Effector memory CD4-positive, alpha-beta T cell (primary cell): ENCODE results near the gene KLHL29.

Experiments used
- DNase-seq, 3 donors: peaks; one replicate each; pipeline ENCODE4 v3.0.0-alpha.2; 2020
- H3K27ac ChIP-seq: 2 replicates; pipeline ENCODE4 v1.7.0; 2013; ENCODE audit warnings: mild to moderate bottlenecking, low read length, moderate library complexity; ENCODE audit not compliant: insufficient read depth, poor library complexity, severe bottlenecking
- H3K27me3 ChIP-seq: replicated peaks from 2 replicates; pipeline ENCODE4 v1.7.0; 2013; ENCODE audit warnings: mild to moderate bottlenecking, low read length; ENCODE audit not compliant: insufficient read depth, control insufficient read depth, poor library complexity, severe bottlenecking
- H3K36me3 ChIP-seq: 2 replicates; pipeline ENCODE4 v1.7.0; 2013; ENCODE audit warnings: mild to moderate bottlenecking, low read length, moderate library complexity; ENCODE audit not compliant: control insufficient read depth, insufficient read depth
- H3K4me1 ChIP-seq: 2 replicates; pipeline ENCODE4 v1.7.0; 2013; ENCODE audit warnings: low read length, mild to moderate bottlenecking; ENCODE audit not compliant: control insufficient read depth, insufficient read depth, poor library complexity, severe bottlenecking
- H3K4me3 ChIP-seq: 2 replicates; pipeline ENCODE4 v1.7.0; 2013; ENCODE audit warnings: low read length, low read depth, mild to moderate bottlenecking; ENCODE audit not compliant: insufficient read depth, poor library complexity, severe bottlenecking
- H3K9me3 ChIP-seq: 2 replicates; pipeline ENCODE4 v1.7.0; 2013; ENCODE audit warnings: mild to moderate bottlenecking, low read length, moderate library complexity; ENCODE audit not compliant: control insufficient read depth

The KLHL29 gene

GRCh38 chr2:23477392-23477791 is 92.4 kb downstream of the KLHL29 start:
- Histone ChIP-seq H3K4me3 (no peak overlapping the region), H3K27me3 (no peaks in the 10 kb centered on the region), H3K27ac (no peak overlapping the region), H3K4me1 (no peaks in the 10 kb centered on the region), H3K9me3 (no peaks in the 10 kb centered on the region), H3K36me3 (no peaks in the 10 kb centered on the region)
- no peak for DNase-seq

DNA sequence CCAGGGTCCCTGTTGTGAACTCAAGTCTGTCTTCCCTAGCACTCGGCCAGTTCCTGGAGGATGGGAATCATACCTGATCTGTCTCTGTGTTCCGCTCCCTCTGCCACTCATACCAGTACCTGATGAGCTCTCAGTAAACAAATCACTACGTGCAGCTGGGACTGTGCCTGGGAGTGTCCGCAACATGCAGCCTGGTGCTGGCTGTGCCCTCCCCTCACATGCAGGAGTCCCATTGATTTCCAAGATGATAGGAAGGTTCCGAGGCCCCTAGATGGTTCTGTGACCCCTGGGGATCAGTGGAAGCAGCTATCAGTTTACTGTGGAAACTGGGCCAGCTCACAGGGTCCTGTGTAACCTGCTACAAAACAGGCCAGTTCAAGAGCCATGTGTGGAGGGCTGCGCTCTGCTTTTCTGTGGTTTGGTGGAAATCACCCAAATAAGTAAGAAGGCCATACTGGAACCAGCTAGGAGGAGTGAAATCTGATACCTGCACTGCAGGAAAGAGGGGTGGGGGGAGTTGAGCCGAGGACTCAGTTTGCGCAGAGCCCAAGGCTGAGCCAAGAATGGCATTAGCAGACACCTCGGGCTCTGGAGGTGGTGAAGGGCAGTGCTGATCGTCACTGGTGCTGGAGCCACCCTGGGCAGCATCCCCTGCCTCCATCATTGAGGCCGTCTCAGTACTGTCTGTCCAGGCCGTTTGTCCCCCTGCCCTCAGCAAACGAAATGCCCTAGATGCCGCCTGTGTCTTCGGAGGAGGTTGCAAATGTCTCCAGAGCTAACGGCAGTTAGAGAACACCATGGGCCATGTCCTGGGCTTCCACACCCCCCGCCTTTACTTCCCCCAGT is 93.3 kb downstream of the KLHL29 start:
- Histone ChIP-seq H3K4me1 (no peaks in the 10 kb centered on the region), H3K9me3 (no peaks in the 10 kb centered on the region), H3K36me3 (no peaks in the 10 kb centered on the region), H3K27me3 (no peaks in the 10 kb centered on the region), H3K4me3 (no peak overlapping the region), H3K27ac (no peak overlapping the region)
- DNase-seq = no peak

DNA sequence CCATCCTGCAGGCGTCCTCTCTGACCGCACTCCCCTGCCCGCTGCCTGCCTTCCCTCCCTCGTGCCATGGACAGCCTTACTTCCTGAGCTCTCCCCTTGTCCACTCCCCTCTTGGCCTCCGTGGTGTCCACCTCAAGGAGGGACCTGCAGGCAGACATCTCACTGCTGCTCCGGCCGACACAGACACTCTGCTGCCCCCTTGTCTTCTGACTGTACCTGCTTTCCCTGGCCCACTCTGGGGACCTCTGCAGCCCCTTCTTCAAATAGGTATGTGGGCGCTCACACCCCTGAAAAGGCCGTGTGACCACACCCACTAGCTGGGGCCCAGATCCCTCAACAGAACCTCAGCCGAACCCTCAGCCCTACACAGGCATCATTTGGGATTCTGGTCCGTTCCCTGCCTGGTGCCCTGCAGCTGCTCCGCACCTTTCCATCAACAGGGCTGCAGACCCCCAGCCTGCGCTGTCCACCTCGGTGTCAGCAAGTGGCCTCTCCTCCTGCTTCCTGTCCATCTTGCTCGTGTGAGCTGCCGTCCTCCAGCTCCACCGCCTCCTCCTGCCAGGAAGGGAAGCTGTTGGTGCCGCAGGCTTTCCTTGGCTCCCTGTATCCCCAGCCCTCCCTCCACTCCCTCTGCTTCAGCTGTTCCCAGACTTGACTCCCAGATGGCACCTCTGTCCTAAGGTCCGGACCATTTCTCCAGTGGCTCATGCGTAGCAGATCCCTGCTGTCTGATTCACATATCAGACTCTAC is 94.1 kb downstream of the KLHL29 start:
- DNase-seq = no peak
- no peaks in the 10 kb centered on the region for H3K4me1 ChIP-seq
- H3K27ac ChIP-seq = no peak overlapping the region
- H3K9me3 ChIP-seq = no peaks in the 10 kb centered on the region
- H3K36me3 ChIP-seq = no peaks in the 10 kb centered on the region
- no peaks in the 10 kb centered on the region for H3K27me3 ChIP-seq
- no peak overlapping the region for H3K4me3 ChIP-seq

GRCh38 chr2:23480957-23481797 is 96.2 kb downstream of the KLHL29 start:
- H3K4me3 ChIP-seq = no peak overlapping the region
- H3K36me3 ChIP-seq = no peaks in the 10 kb centered on the region
- no peaks in the 10 kb centered on the region for H3K9me3 ChIP-seq
- no peak for DNase-seq
- H3K4me1 ChIP-seq = no peaks in the 10 kb centered on the region
- no peaks in the 10 kb centered on the region for H3K27me3 ChIP-seq
- no peak overlapping the region for H3K27ac ChIP-seq

DNA sequence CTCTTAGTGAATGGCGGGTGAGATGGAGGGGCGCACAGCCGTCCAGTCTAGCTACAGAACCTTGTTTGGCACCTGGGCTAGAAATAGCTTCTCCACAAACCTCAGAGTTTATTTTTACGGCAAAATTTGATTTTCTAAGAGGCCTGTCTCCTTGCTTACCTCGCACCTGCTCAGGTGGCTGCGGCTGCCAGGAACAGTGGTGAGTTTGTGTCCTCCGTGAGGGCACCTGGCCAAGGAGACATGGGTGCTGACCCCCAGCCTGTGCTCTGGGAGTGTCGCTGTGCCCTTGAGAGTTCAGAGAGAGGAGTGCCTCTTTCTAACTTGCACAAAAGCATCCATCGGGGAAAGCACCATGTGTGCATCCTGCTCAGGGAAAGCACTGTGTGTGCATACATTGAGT is 97.2 kb downstream of the KLHL29 start:
- Histone ChIP-seq H3K27ac (no peak overlapping the region), H3K4me3 (no peak overlapping the region), H3K4me1 (no peaks in the 10 kb centered on the region), H3K36me3 (no peaks in the 10 kb centered on the region), H3K9me3 (no peaks in the 10 kb centered on the region), H3K27me3 (no peaks in the 10 kb centered on the region)
- DNase-seq = no peak

- H3K27ac ChIP-seq = no peak overlapping the region
- H3K4me3 ChIP-seq = no peak overlapping the region
- no peaks in the 10 kb centered on the region for H3K27me3 ChIP-seq
- no peak for DNase-seq
- H3K36me3 ChIP-seq = no peaks in the 10 kb centered on the region
- H3K4me1 ChIP-seq = no peaks in the 10 kb centered on the region
- H3K9me3 ChIP-seq = no peaks in the 10 kb centered on the region
These were observed 97.6 kb downstream of the KLHL29 start for GRCh38 chr2:23482607-23483006.

DNA sequence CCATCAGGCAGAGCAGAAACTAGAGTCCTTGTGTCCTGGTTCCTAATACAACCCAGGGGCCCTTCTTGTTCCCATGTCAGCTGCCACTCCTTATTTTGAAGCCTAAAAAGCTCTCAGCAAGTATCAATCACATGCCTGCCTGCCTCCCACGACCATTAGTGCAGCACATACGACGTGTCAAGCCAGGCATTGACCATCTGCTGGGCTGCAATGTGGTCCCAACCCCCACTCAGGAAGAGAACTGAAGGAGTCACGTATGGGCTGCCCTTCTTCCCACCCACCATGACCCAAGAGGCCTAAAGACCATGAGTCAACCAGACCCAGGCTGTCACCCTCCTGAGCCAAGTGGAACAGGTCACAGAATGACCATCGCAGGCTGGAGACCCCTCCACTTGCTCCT is 98.8 kb downstream of the KLHL29 start:
- H3K27me3 ChIP-seq = no peaks in the 10 kb centered on the region
- H3K27ac ChIP-seq = no peak overlapping the region
- no peaks in the 10 kb centered on the region for H3K4me1 ChIP-seq
- DNase-seq = no peak
- H3K4me3 ChIP-seq = no peak overlapping the region
- H3K36me3 ChIP-seq = no peaks in the 10 kb centered on the region
- H3K9me3 ChIP-seq = no peaks in the 10 kb centered on the region

- Histone ChIP-seq H3K4me3 (no peak overlapping the region), H3K4me1 (no peaks in the 10 kb centered on the region), H3K9me3 (no peaks in the 10 kb centered on the region), H3K36me3 (no peaks in the 10 kb centered on the region), H3K27ac (no peak overlapping the region), H3K27me3 (no peaks in the 10 kb centered on the region)
- DNase-seq = no peak
These were observed 99.3 kb downstream of the KLHL29 start for GRCh38 chr2:23484275-23484674.

DNA sequence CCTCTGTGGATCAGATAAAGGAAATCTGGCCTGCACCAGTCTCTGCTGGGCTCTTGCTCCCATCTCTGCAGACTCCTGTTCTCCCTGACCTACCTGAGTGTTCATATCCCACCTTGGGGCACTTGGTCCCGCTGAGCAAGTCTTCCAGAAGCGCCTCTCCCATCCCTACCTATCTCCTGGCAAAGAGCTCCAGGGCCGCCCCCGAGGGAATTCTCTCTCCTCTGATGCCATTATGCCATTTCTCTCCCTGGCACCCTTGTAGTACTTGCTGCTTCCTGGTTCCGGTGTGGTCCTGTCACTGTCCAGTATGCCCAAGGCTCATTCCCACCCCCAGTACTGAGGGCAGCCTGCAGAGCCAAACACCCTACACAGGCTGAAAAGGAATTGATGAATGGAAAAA is 99.8 kb downstream of the KLHL29 start:
- H3K36me3 ChIP-seq = no peaks in the 10 kb centered on the region
- H3K4me1 ChIP-seq = no peaks in the 10 kb centered on the region
- no peaks in the 10 kb centered on the region for H3K27me3 ChIP-seq
- no peak overlapping the region for H3K4me3 ChIP-seq
- H3K9me3 ChIP-seq = no peaks in the 10 kb centered on the region
- no peak overlapping the region for H3K27ac ChIP-seq
- DNase-seq = no peak
